Testis (tissue), 3 donors: ENCODE measurements around the gene SH3RF1. TPM values are rescaled to one million over a fixed set of nuclear protein-coding genes. Genes with fewer than 3 reads are reported as not detected.

ENCODE experiments used
- DNase-seq: peaks from one replicate; pipeline ENCODE4 v3.0.0-alpha.2; 2019
- H3K27ac ChIP-seq, 2 donors: fragments of 200-600 bp; sonication (generic); one replicate each; pipeline ENCODE4 v1.5.1; 2019
- H3K27me3 ChIP-seq: fragments of 200-600 bp; sonication (generic); one replicate; pipeline ENCODE4 v1.5.1; 2019
- H3K36me3 ChIP-seq: fragments of 200-600 bp; sonication (generic); one replicate; pipeline ENCODE4 v1.5.1; 2017; ENCODE audit warnings: low read depth; ENCODE audit errors: missing control alignments
- H3K4me1 ChIP-seq: fragments of 200-600 bp; sonication (generic); one replicate; pipeline ENCODE4 v1.5.1; 2019
- H3K4me3 ChIP-seq, 2 donors: fragments of 200-600 bp; sonication (generic); one replicate each; pipeline ENCODE4 v1.5.1; 2017 to 2019
- H3K9me3 ChIP-seq: fragments of 200-600 bp; sonication (generic); one replicate; pipeline ENCODE4 v1.5.1; 2017
- POLR2A ChIP-seq: fragments of 450-650 bp; IDR thresholded peaks from one replicate; pipeline ENCODE4 v1.6.1; 2017; ENCODE audit warnings: antibody characterized with exemption, mild to moderate bottlenecking, moderate library complexity
- WGBS, 2 donors: methylation state at CpG; one replicate each; pipeline ENCODE4 v1.1.5; 2018; 5-methylcytosine and 5-hydroxymethylcytosine counted together
- intact Hi-C: fragments of 100-400 bp; cut with DNase I; formaldehyde crosslinking; loops from one replicate; pipeline ENCODE4 v1.15.1; 2023; ENCODE audit warnings: low total_unique reads
- polyA plus RNA-seq: library from polyadenylated mRNA; stranded (reverse); fragments of 350-450 nt; fragmentation: Illumina TruSeq; extraction: RNeasy Lipid Tissue Mini Kit (QIAGEN cat#74804); gene quantifications from one replicate; pipeline ENCODE4 v1.2.3, GENCODE V29; 2014; ENCODE audit warnings: low read depth, low replicate concordance; ENCODE audit not compliant: insufficient read depth
- total RNA-seq, 2 donors: library from RNA; depleted of rRNA; stranded (reverse); fragments of >200 nt; gene quantifications; one replicate each; pipeline ENCODE4 v1.2.3, GENCODE V29; 2016
- TF ChIP-seq, protein P1 (sequence below), 3 experiments: fragments of 450-650 bp in 2 of 3; fragments of 200-600 bp in 1 of 3; sonication (generic) in 1 of 3; IDR thresholded peaks; one replicate each; pipeline ENCODE4 v1.5.1; 2016 to 2019; ENCODE audit warnings: antibody characterized with exemption in 3 of 3, mild to moderate bottlenecking in 2 of 3, moderate library complexity in 1 of 3

SH3RF1 gene
- total and polyA plus RNA-seq, 3 donors from 2014 or later = 15.1 to 38.9 (median 26.4) TPM

DNA sequence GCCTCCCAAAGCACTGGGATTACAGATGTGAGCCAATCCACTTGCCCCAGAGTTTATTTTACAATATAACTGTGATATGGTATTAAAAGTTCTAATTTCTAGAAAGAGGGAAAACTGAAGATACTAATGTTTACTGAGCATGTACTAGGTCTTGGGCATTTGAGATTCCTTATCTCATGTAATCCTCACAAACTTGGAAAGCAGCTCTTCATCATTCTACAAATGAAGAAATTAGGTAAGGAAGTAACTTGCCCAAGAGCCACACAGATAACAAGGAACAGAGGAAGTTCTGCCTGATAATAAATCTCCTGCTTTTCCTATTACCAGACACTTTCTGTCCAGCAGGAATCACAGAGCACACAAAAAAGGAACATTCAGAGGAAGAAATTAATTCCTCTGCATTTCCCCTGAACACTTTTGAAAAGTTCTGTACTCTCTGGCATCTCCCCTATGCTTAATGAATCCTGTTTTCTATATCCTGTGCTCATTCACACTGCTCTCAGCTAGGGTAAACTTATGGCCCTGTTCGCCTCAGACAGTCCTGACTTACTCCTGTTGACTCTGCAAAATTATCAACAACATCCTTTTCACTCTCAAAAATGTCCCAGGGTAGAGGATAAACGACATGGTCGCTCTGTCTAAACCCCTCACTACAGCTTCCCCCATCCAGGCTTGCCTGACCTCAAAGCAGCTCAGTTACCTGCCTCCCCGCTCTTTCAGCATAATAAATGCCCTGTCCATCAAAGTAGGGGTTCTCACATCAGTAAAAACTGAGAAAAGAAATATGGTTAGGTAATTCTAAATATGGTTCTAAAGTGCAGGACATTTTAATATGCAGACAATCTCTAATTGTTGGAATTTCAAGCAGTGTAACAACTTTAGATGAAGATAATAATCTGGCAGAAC, 13.6 kb downstream of the SH3RF1 start:
- Histone ChIP-seq H3K27me3 (no peaks in the 10 kb centered on the region), H3K4me3 (no peak overlapping the region), H3K9me3 (no peaks in the 10 kb centered on the region), H3K36me3 (no peaks in the 10 kb centered on the region), H3K4me1 (peaks cover 33% of the 10 kb centered on the region), H3K27ac (no peak overlapping the region)
- no peak for TF ChIP-seq POLR2A
- TF ChIP-seq, protein P1, sequence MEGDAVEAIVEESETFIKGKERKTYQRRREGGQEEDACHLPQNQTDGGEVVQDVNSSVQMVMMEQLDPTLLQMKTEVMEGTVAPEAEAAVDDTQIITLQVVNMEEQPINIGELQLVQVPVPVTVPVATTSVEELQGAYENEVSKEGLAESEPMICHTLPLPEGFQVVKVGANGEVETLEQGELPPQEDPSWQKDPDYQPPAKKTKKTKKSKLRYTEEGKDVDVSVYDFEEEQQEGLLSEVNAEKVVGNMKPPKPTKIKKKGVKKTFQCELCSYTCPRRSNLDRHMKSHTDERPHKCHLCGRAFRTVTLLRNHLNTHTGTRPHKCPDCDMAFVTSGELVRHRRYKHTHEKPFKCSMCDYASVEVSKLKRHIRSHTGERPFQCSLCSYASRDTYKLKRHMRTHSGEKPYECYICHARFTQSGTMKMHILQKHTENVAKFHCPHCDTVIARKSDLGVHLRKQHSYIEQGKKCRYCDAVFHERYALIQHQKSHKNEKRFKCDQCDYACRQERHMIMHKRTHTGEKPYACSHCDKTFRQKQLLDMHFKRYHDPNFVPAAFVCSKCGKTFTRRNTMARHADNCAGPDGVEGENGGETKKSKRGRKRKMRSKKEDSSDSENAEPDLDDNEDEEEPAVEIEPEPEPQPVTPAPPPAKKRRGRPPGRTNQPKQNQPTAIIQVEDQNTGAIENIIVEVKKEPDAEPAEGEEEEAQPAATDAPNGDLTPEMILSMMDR (IDR thresholded peaks at IDR 0.05) = no peak
- intact Hi-C loops = no loop called here
- 66% methylated on average over 4 of the region's 4 CpGs for WGBS, 2 donors
- no peak for DNase-seq

DNA sequence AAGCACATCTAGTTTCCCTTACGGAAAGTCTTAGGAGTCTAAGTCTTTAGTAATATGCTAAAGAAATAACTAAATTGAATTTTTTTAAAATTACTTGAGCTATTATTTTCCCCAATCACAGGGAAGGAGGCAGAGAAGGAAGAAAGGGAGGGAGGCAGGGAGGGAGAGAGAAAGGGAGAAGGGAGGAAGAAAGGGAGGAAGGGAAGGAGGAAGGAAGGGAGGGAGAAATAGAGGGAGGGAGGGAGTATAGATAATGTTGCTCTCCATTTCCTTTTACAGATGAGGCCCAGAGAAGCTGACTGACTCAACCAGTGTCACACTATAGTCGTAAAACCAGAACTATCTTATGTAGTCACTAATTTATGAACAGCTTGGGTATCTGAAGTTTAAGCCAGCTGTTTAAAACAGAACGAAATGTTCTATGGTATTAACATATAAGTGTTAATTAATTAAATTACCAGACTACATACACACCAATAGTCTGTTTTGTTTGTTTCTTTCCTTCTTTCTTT, 14.6 kb downstream of the SH3RF1 start:
- 75 to 83% methylated on average over 3 of the region's 3 CpGs for WGBS, 2 donors
- no peak overlapping the region for H3K27ac ChIP-seq
- no peaks in the 10 kb centered on the region for H3K27me3 ChIP-seq

DNA sequence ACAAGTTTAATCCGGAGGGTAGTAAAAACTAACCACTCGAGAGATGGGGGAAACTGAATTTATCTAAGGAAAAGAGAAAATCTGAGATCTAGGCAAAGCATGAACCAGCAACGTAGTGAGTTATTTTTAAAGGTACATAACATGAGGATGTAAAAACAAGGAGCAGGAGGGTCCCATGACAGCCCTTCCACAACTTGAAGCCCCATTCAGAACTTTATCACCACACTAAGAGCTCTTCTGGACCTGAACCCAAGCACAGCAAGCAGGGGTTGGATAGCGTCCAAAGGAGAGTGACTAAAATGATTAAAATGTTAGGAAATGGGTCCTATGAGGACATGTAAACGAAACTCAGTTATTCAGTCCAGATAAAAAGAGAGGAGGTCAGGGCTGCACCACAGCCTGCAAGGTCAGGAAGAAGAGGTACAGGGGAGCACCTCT, 16.2 kb downstream of the SH3RF1 start:
- Histone ChIP-seq H3K27me3 (no peaks in the 10 kb centered on the region), H3K4me3 (no peak overlapping the region), H3K9me3 (no peaks in the 10 kb centered on the region), H3K36me3 (no peaks in the 10 kb centered on the region), H3K4me1 (peaks cover 54% of the 10 kb centered on the region), H3K27ac (peak overlapping the region in 1 of 2 donors; percentile 9)
- 22 to 37% methylated on average over 5 of the region's 5 CpGs for WGBS, 2 donors
- no peak for TF ChIP-seq POLR2A
- TF ChIP-seq, protein P1 (IDR thresholded peaks at IDR 0.05) = no peak
- peak; percentile 43 for DNase-seq
- intact Hi-C loops = no loop called here

More for the DNA sequence above, 14.6 kb downstream of the SH3RF1 start:
- H3K36me3 ChIP-seq = no peaks in the 10 kb centered on the region
- peaks cover 41% of the 10 kb centered on the region for H3K4me1 ChIP-seq
- intact Hi-C loops = no loop called here
- H3K4me3 ChIP-seq = no peak overlapping the region
- DNase-seq = no peak
- TF ChIP-seq, protein P1 (IDR thresholded peaks at IDR 0.05) = no peak
- no peak for TF ChIP-seq POLR2A
- no peaks in the 10 kb centered on the region for H3K9me3 ChIP-seq

DNA sequence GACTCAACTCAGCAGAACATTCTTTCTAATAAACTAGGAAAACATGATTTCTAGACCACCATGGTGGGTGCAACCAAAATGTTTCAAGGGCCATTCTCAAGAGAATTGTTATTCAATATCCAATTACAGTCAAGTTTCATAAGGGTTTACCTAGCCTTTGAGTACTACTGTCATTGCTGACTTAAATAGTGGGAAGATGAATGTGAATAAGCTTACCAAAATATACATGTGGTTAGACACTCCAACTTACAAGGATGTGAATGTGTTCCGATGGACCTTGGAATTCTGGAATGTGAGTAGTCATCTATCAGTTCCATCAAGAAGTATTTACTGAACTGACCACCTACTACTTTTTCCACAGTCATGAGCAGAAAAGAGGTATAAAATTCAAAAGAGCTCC, 16.9 kb downstream of the SH3RF1 start:
- Histone ChIP-seq H3K4me1 (peaks cover 54% of the 10 kb centered on the region), H3K36me3 (no peaks in the 10 kb centered on the region), H3K4me3 (no peak overlapping the region), H3K9me3 (no peaks in the 10 kb centered on the region), H3K27me3 (no peaks in the 10 kb centered on the region), H3K27ac (no peak overlapping the region)
- DNase-seq = no peak
- intact Hi-C loops = no loop called here
- TF ChIP-seq POLR2A = no peak
- TF ChIP-seq, protein P1 (IDR thresholded peaks at IDR 0.05) = no peak
- WGBS, 2 donors = 0% methylated on average over 1 of the region's 1 CpG
